Endothelial cell (in vitro differentiated cells): ENCODE results near the gene ABCD3. TPM values are rescaled to one million over a fixed set of nuclear protein-coding genes. Genes with fewer than 3 reads are reported as not detected.

Source experiments
- DNase-seq: peaks from one replicate; pipeline ENCODE4 v3.0.0; 2021; ENCODE audit warnings: low spot score
- H3K27ac Mint-ChIP-seq: one replicate; pipeline ENCODE4 v1.8.0; 2021; ENCODE audit warnings: mixed read lengths, inconsistent platforms; ENCODE audit not compliant: unreplicated experiment
- H3K27me3 Mint-ChIP-seq: one replicate; pipeline ENCODE4 v1.8.0; 2021; ENCODE audit warnings: mild to moderate bottlenecking, moderate library complexity, mixed read lengths, inconsistent platforms; ENCODE audit not compliant: unreplicated experiment
- H3K36me3 Mint-ChIP-seq: one replicate; pipeline ENCODE4 v1.8.0; 2021; ENCODE audit warnings: mild to moderate bottlenecking, low read depth, mixed read lengths, inconsistent platforms; ENCODE audit not compliant: unreplicated experiment
- H3K4me1 Mint-ChIP-seq: one replicate; pipeline ENCODE4 v1.8.0; 2021; ENCODE audit warnings: mild to moderate bottlenecking, mixed read lengths, inconsistent platforms; ENCODE audit not compliant: unreplicated experiment
- H3K4me3 Mint-ChIP-seq: one replicate; pipeline ENCODE4 v1.8.0; 2021; ENCODE audit warnings: mild to moderate bottlenecking, mixed read lengths, inconsistent platforms; ENCODE audit not compliant: unreplicated experiment
- H3K9me3 Mint-ChIP-seq: one replicate; pipeline ENCODE4 v1.8.0; 2021; ENCODE audit warnings: mixed read lengths, inconsistent platforms; ENCODE audit not compliant: unreplicated experiment
- CTCF ChIP-seq: fragments of 200-600 bp; sonication (generic); IDR thresholded peaks from one replicate; pipeline ENCODE4 v1.5.0; 2021; ENCODE audit warnings: antibody characterized with exemption; ENCODE audit not compliant: unreplicated experiment
- total RNA-seq: library from RNA; stranded (reverse); fragmentation: NEBNext Ultra II Directional; extraction: Animal tissue kit (Norgen Biotek cat#: 25700); gene quantifications from one replicate; pipeline ENCODE4 v1.2.1, GENCODE V29; 2021; ENCODE audit not compliant: unreplicated experiment

Gene ABCD3
- total RNA-seq, 1 donor from 2014 or later: 59.6 TPM

- Mint-ChIP-seq H3K27me3 (peaks cover 7% of the 10 kb centered on the region), H3K4me3 (no peak overlapping the region), H3K4me1 (peaks cover 33% of the 10 kb centered on the region), H3K27ac (no peak overlapping the region), H3K36me3 (no peaks in the 10 kb centered on the region), H3K9me3 (no peaks in the 10 kb centered on the region)
- no peak for DNase-seq
- no peak for TF ChIP-seq CTCF
These were observed 132.6 kb downstream of the ABCD3 start for GRCh38 chr1:94550800-94551241.

GRCh38 chr1:94551449-94551848 lies 133.3 kb downstream of the ABCD3 start:
- H3K9me3 Mint-ChIP-seq: no peaks in the 10 kb centered on the region
- no peak overlapping the region for H3K4me3 Mint-ChIP-seq
- peaks cover 33% of the 10 kb centered on the region for H3K4me1 Mint-ChIP-seq
- no peaks in the 10 kb centered on the region for H3K36me3 Mint-ChIP-seq
- no peak for DNase-seq
- peaks cover 7% of the 10 kb centered on the region for H3K27me3 Mint-ChIP-seq
- no peak overlapping the region for H3K27ac Mint-ChIP-seq
- no peak for TF ChIP-seq CTCF

GRCh38 chr1:94552071-94552586 lies 133.9 kb downstream of the ABCD3 start:
- TF ChIP-seq CTCF: no peak
- peaks cover 33% of the 10 kb centered on the region for H3K4me1 Mint-ChIP-seq
- DNase-seq: no peak
- H3K36me3 Mint-ChIP-seq: no peaks in the 10 kb centered on the region
- no peaks in the 10 kb centered on the region for H3K9me3 Mint-ChIP-seq
- H3K27me3 Mint-ChIP-seq: peaks cover 7% of the 10 kb centered on the region
- H3K27ac Mint-ChIP-seq: no peak overlapping the region
- no peak overlapping the region for H3K4me3 Mint-ChIP-seq

- H3K4me1 Mint-ChIP-seq: peaks cover 33% of the 10 kb centered on the region
- no peak for DNase-seq
- H3K4me3 Mint-ChIP-seq: no peak overlapping the region
These were observed 135.1 kb downstream of the ABCD3 start for GRCh38 chr1:94553323-94553730.

More at GRCh38 chr1:94553323-94553730, 135.1 kb downstream of the ABCD3 start:
- no peaks in the 10 kb centered on the region for H3K9me3 Mint-ChIP-seq
- H3K36me3 Mint-ChIP-seq: no peaks in the 10 kb centered on the region
- peaks cover 7% of the 10 kb centered on the region for H3K27me3 Mint-ChIP-seq
- no peak for TF ChIP-seq CTCF
- no peak overlapping the region for H3K27ac Mint-ChIP-seq
